SU-DHL-6 (cell line): ENCODE data around the gene MIPEP.

Experiments
- H2AFZ ChIP-seq: fragments of 200-600 bp; sonication (generic); 2 replicates; pipeline ENCODE4 v1.6.1; 2014; ENCODE audit warnings: low read depth, mild to moderate bottlenecking, moderate library complexity, mixed read lengths, antibody characterized with exemption, low read length; ENCODE audit not compliant: severe bottlenecking
- H3F3A ChIP-seq: fragments of 200-600 bp; shearing (Covaris generic); 2 replicates; pipeline ENCODE4 v1.6.0; 2016; ENCODE audit warnings: antibody characterized with exemption, mild to moderate bottlenecking; ENCODE audit not compliant: insufficient read depth
- H3K27ac ChIP-seq: fragments of 200-600 bp; sonication (generic); 2 replicates; pipeline ENCODE4 v1.5.1; 2016; ENCODE audit warnings: low read depth, mild to moderate bottlenecking, low read length, moderate library complexity, mixed read lengths
- H3K27me3 ChIP-seq: fragments of 200-600 bp; sonication (generic), shearing (Covaris generic); 2 replicates; pipeline ENCODE4 v1.6.0; 2014; ENCODE audit warnings: mild to moderate bottlenecking, low read length
- H3K36me3 ChIP-seq: fragments of 200-600 bp; sonication (generic); 2 replicates; pipeline ENCODE4 v1.6.1; 2014; ENCODE audit warnings: mild to moderate bottlenecking, low read length, mixed read lengths
- H3K4me2 ChIP-seq: fragments of 300-600, 200-600 bp; shearing (Covaris generic), sonication (generic); 2 replicates; pipeline ENCODE4 v1.6.0; 2014; ENCODE audit warnings: low read length, low read depth, mild to moderate bottlenecking; ENCODE audit not compliant: poor library complexity, severe bottlenecking
- H3K4me3 ChIP-seq: fragments of 200-600 bp; sonication (generic); 2 replicates; pipeline ENCODE4 v1.5.1; 2014; ENCODE audit warnings: antibody characterized with exemption, low read length, mild to moderate bottlenecking, mixed read lengths; ENCODE audit not compliant: insufficient read depth, poor library complexity, severe bottlenecking
- H3K79me2 ChIP-seq: fragments of 200-600 bp; sonication (generic); 2 replicates; pipeline ENCODE4 v1.6.1; 2014; ENCODE audit warnings: mild to moderate bottlenecking, low read length, moderate library complexity; ENCODE audit not compliant: insufficient read depth
- H3K9ac ChIP-seq: fragments of 200-600 bp; sonication (generic); 2 replicates; pipeline ENCODE4 v1.7.0; 2014; ENCODE audit warnings: mild to moderate bottlenecking, low read length
- H3K9me2 ChIP-seq: fragments of 200-600 bp; sonication (generic); replicated peaks from 2 replicates; pipeline ENCODE4 v1.6.1; 2014; ENCODE audit warnings: low read length; ENCODE audit not compliant: insufficient read depth
- H3K9me3 ChIP-seq: fragments of 200-600 bp; sonication (generic); 2 replicates; pipeline ENCODE4 v1.6.1; 2014; ENCODE audit warnings: low read length, mixed read lengths; ENCODE audit not compliant: insufficient read depth
- H4K20me1 ChIP-seq: fragments of 200-600 bp; sonication (generic); 2 replicates; pipeline ENCODE4 v1.6.1; 2014; ENCODE audit warnings: low read depth, mild to moderate bottlenecking, antibody characterized with exemption, low read length, moderate library complexity, mixed read lengths
- EZH2phosphoT487 ChIP-seq: fragments of 200-600 bp; sonication (generic), shearing (Covaris generic); conservative IDR thresholded peaks from 2 replicates; pipeline ENCODE4 v1.6.1; 2018; ENCODE audit warnings: mild to moderate bottlenecking, antibody characterized with exemption, low read length, moderate library complexity, mixed read lengths
- TF ChIP-seq, protein P1 (sequence below): fragments of 200-600 bp; sonication (generic); IDR thresholded peaks from one replicate; pipeline ENCODE4 v1.5.1; 2017; ENCODE audit warnings: antibody characterized with exemption, mild to moderate bottlenecking, low read length, moderate library complexity; ENCODE audit not compliant: insufficient read depth, poor library complexity, severe bottlenecking

MIPEP gene

DNA sequence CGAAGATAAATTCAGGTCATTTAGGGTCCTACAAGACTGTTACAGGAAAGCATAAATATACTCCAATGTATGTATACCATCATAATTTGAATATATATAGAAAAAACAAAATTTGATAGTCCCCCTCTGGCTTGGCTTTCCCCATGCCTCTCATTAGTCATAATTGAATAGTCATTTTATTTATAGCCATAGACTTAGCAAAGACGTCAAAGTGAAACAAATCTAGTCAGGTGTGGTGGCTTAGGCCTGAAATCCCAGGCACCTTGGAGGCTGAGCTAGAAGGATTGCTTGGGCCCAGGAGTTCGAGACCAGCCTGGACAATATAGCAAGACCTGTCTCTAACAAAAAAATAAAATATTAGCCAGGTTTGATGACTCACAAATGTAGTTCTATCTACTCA is 177.8 kb downstream of the MIPEP start:
- TF ChIP-seq EZH2phosphoT487, result no peak
- TF ChIP-seq, protein P1, sequence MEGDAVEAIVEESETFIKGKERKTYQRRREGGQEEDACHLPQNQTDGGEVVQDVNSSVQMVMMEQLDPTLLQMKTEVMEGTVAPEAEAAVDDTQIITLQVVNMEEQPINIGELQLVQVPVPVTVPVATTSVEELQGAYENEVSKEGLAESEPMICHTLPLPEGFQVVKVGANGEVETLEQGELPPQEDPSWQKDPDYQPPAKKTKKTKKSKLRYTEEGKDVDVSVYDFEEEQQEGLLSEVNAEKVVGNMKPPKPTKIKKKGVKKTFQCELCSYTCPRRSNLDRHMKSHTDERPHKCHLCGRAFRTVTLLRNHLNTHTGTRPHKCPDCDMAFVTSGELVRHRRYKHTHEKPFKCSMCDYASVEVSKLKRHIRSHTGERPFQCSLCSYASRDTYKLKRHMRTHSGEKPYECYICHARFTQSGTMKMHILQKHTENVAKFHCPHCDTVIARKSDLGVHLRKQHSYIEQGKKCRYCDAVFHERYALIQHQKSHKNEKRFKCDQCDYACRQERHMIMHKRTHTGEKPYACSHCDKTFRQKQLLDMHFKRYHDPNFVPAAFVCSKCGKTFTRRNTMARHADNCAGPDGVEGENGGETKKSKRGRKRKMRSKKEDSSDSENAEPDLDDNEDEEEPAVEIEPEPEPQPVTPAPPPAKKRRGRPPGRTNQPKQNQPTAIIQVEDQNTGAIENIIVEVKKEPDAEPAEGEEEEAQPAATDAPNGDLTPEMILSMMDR, result no peak
- Histone ChIP-seq H3K79me2 (no peaks in the 10 kb centered on the region), H3K9me3 (no peaks in the 10 kb centered on the region), H2AFZ (no peak overlapping the region), H3K9ac (no peak overlapping the region), H3K9me2 (no peaks in the 10 kb centered on the region), H4K20me1 (no peaks in the 10 kb centered on the region), H3K4me2 (no peak overlapping the region), H3K27me3 (no peaks in the 10 kb centered on the region), H3K36me3 (no peaks in the 10 kb centered on the region), H3K27ac (no peak overlapping the region), H3K4me3 (no peak overlapping the region), H3F3A (no peaks in the 10 kb centered on the region)

DNA sequence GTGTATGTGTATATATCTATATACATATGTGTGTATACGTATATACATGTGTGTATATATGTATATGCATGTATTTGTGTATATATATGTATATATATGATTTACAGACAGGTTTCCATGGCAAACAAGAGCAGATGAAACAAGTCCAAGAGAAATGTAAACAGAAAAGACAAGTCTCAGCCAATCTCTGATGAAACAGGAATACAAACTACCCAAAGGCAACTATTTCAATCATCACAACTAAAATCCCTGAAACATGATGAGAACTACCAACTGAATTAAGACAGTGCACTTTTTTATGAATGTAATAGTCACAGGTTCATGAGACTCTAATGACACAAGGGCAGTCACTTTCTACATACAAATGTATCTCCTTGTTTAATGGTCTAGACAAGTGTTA is 178.8 kb downstream of the MIPEP start:
- Histone ChIP-seq H2AFZ (no peak overlapping the region), H3F3A (no peaks in the 10 kb centered on the region), H4K20me1 (no peaks in the 10 kb centered on the region), H3K4me3 (no peak overlapping the region), H3K36me3 (no peaks in the 10 kb centered on the region), H3K79me2 (no peaks in the 10 kb centered on the region), H3K27ac (no peak overlapping the region), H3K4me2 (no peak overlapping the region), H3K9me2 (no peaks in the 10 kb centered on the region), H3K9ac (no peak overlapping the region), H3K9me3 (no peaks in the 10 kb centered on the region), H3K27me3 (no peaks in the 10 kb centered on the region)
- TF ChIP-seq, protein P1, result no peak
- TF ChIP-seq EZH2phosphoT487, result no peak

DNA sequence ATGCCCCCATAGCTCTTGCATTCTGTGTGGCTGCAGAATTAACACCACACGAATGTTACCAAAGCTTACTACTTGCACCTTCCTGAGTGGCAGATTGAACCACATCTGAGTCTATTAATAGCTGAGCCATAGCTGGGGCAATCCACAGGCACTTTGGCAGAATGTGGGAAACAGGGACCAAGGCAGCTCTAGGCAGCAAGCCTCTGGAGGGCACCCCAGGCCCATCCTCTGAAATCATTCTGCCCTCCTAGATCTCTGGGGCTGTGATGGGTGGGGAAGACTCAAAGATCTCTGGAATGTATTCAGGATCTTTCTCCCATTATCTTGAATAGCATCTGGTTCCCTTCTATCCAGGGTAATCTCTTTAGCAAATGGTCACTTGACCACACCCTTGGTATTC is 179.7 kb downstream of the MIPEP start:
- no peaks in the 10 kb centered on the region for H3K9me2 ChIP-seq
- no peaks in the 10 kb centered on the region for H3K9me3 ChIP-seq
- H3F3A ChIP-seq, result no peaks in the 10 kb centered on the region
- H3K9ac ChIP-seq, result no peak overlapping the region
- H2AFZ ChIP-seq, result no peak overlapping the region
- H4K20me1 ChIP-seq, result no peaks in the 10 kb centered on the region
- no peaks in the 10 kb centered on the region for H3K79me2 ChIP-seq
- no peaks in the 10 kb centered on the region for H3K36me3 ChIP-seq
- no peak overlapping the region for H3K27ac ChIP-seq
- H3K4me3 ChIP-seq, result no peak overlapping the region
- H3K27me3 ChIP-seq, result no peaks in the 10 kb centered on the region
- TF ChIP-seq, protein P1, result no peak
- TF ChIP-seq EZH2phosphoT487, result no peak
- no peak overlapping the region for H3K4me2 ChIP-seq

DNA sequence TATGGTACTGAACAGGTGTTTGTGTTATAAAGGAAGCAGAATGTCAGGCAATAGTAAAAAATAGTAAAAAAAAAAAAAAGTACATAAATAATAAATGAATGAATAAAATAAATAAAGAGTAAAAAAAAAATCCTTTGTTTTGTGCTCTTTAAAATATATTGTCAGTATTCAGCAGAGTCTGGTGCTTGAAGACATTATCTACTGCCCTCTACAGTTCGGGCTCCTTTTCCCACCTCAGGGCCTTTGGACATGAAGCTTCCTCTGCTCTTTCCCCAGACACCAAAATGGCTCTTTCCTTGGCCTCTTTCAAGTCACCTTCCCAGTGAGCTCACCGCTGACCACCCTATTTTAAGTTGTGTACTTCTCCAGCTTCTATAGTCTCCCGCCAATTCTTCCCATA is 181.5 kb downstream of the MIPEP start:
- no peaks in the 10 kb centered on the region for H3K9me3 ChIP-seq
- no peaks in the 10 kb centered on the region for H3K36me3 ChIP-seq
- H3K9ac ChIP-seq, result no peak overlapping the region
- TF ChIP-seq EZH2phosphoT487, result no peak
- TF ChIP-seq, protein P1, result no peak
- no peaks in the 10 kb centered on the region for H4K20me1 ChIP-seq
- H3F3A ChIP-seq, result no peaks in the 10 kb centered on the region
- H3K27me3 ChIP-seq, result no peaks in the 10 kb centered on the region
- no peaks in the 10 kb centered on the region for H3K79me2 ChIP-seq
- H2AFZ ChIP-seq, result no peak overlapping the region
- H3K27ac ChIP-seq, result no peak overlapping the region
- H3K9me2 ChIP-seq, result no peaks in the 10 kb centered on the region
- H3K4me3 ChIP-seq, result no peak overlapping the region
- no peak overlapping the region for H3K4me2 ChIP-seq
